ENCODE data around the gene ACBD6.
"Not testable (repeated sequence)": the region's sequence is repeated elsewhere in the genome, so short reads cannot be mapped to it uniquely, and the experiment has no call there.

ACBD6 gene

DNA sequence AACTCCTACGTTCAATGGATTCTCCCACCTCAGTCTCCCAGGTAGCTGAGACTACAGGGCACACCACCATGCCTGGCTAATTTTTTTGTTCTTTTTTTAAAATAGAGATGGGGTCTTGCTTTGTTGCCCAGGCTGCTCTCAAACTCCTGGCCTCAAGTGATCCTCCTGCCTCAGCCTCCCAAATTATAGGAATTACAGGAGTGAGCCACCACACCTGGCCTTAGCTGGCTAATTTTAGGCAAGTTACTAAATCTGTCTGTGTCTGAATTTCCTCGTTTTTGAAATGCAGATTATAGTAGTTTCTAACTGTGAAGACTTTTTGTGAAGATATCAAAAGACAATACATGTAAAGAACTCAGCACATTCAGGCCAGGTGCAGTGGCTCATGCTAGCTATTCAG lies 13.7 kb downstream of the ACBD6 start:
- no peak for DNase-seq (ENCODE audit: low read depth in 2 of 2)

DNA sequence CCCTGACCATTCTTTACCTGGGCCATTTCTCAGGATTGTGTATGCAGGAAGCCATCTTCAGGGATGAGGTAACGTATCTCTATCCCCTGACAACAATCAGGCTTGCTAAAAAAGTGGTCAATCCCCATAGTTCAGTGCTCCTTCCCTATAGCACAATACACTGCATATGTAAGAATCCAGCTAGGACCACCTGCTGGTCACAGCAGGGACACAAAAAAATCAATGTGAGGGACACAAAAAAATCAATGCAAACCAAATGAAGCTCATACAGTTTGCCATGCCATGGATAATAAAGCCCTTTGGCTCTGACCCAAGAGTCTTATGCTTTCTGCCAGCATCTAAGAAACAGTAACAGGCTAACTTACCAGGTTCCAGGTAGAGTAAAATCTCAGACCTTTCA lies 16.3 kb downstream of the ACBD6 start:
- no peak for DNase-seq (ENCODE audit: low read depth in 2 of 2)

DNA sequence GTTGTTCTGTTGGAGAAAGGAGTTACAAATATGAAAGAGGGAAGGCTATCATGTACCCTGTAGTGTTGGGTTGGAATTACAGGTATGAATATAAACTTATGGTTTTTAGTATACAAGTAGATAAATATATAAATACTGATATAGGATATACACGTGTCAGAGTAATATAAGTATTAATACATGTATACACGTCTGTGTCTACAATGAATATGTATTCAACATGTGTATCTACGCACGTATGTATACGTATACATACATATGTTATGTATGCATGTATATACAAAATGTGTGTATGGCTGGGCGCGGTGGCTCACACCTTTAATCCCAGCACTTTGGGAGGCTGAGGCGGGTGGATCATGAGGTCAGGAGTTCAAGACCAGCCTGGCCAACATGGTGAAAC lies 17.9 kb downstream of the ACBD6 start:
- DNase-seq (ENCODE audit: low read depth in 2 of 2) = no peak

DNA sequence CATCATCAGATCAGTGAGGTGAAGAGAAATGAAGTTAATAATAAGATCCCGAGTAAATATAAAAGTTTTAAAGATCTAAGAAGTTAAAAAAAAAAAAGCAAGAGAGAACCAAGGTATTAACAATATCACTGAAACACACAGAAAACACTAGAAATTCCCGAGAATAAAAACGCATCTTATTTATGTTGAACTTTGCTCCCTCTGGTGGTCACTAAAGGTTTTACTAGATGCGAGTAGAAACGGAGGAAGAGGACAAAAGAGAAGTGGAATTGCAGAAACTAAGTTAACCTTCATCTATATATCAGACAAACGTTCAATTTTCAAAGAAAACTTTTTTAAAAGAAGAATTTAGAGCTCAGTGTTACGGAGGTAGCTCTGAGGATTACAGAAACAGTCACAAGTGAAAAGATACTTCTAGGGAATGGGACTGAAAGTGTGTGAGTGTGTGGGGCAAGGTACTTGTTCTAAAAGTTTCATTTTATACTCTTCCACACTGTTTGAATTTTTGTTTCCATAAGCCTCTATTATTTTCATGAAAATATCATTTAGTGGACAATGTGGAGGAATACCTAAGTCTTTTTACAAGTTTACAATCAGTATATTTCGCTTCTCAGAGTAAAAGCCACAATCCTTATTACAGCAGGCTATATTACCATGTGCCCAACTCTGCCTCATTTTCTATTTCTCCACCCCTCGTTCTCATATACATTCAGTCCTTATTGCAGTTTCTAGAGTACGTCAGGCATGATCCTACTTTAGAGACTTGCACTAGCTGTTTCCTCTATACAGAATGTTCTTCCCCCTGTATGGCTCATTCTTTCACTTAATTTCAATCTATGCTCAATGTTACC lies 19.7 kb downstream of the ACBD6 start:
- no peak for DNase-seq (ENCODE audit: low read depth in 2 of 2)

DNA sequence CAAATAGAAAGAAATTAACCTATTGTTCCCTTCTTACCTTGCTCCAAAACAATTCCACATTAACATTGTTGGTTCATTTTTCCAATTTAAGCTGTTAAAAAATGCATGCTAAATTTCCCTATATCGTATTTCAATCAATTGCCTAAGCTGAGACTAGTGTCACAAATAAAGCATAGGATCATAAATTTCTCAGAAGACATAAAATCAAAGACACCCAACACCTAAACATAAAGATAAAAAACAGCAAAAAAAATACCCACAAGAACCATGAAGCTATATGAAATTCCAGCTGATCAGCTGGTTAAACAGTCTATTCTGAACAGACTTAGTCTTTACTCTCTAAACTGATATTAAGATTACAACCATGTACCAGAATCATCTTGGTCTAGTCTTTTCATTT lies 32.3 kb downstream of the ACBD6 start:
- no peak for DNase-seq (ENCODE audit: low read depth in 2 of 2)

DNA sequence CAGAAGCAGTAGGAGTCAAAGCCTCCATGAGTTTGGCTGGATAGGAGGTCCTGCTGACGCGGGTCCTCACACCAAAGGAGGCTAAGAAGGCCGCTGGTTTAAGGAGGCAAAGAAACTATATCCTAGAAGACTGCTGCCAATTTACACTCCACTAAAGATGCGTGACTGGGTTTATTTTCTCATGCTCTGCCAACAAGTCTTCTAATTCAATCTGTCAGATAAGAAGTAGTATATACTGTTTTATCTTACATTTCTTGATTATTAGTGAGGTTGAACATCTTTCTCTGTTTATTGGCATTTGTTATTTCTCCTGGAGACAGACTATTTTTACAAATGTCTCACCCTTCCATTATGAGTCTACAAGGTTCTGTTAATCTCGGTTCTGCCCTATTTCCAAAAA lies 34.1 kb downstream of the ACBD6 start:
- DNase-seq (ENCODE audit: low read depth in 2 of 2) = no peak

DNA sequence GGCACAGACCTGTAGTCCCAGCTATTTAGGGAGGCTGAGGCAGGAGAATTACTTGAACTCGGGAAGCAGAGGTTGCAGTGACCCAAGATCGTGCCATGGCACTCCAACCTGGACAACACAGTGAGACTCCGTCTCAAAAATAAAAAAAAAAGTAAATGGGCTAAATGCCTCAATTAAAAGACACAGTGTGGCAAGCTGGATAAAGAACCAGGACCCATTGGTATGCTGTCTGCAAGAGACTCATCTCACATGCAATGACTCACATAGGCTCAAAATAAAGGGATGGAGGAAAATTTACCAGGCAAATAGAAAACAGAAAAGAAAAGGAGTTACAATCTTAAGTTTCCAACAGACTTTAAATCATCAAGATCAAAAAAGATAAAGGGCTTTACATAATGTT lies 40.3 kb downstream of the ACBD6 start:
- DNase-seq (ENCODE audit: low read depth in 2 of 2) = no peak

DNA sequence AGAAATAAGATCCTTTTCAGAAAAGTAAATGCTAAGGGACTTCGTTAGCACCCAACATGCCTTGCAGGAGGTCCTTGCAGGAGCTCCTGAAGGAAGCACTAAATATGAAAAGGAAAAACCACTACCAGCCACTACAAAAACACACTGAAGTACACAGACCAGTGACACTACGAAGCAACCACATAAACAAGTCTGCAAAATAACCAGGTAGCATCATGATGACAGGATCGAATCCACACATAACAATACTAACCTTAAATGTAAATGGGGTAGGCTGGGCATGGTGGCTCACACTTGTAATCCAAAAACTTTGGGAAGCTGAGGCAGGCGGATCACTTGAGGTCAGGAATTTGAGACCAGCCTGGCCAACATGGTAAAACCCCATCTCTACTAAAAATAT lies 40.7 kb downstream of the ACBD6 start:
- not testable (repeated sequence) for DNase-seq (ENCODE audit: low read depth in 2 of 2)

DNA sequence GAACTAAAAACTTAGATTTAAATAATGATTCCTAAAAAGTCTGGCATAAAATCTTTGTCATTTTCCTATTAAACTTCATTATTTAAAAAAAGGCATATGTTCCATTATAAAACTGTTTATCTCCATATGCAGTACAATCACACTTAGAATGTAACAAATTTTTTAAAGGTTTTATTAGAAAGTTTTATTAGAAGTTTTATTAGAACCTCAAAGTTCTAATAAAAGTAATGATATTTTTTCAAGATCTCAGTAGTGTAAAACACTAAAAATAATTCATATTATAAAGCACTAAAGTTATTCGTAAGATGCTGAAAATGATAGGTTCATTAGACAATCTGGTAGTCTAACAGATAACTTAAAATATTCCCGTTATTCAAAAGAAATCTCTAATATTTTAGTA lies 43.6 kb downstream of the ACBD6 start:
- DNase-seq (ENCODE audit: low read depth in 2 of 2) = no peak

DNA sequence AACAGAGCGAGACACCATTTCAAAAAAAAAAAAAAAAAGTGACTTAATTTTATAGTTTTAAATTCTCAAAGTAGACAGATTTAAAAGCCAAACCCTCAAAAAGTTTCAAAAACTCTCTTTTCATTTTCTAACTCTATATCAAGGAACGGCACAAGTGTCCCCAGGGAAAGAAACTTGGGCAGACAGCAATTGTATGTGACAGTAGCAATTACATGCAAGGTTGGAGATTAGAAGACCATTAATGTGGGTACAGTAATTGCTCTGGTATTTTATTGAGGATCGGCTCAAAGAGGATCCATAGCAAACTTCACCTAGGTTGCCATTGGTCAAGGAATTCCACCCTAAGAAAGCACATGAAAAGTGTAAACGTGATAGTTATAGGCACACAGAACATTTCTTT lies 46.2 kb downstream of the ACBD6 start:
- no peak for DNase-seq (ENCODE audit: low read depth in 2 of 2)

DNA sequence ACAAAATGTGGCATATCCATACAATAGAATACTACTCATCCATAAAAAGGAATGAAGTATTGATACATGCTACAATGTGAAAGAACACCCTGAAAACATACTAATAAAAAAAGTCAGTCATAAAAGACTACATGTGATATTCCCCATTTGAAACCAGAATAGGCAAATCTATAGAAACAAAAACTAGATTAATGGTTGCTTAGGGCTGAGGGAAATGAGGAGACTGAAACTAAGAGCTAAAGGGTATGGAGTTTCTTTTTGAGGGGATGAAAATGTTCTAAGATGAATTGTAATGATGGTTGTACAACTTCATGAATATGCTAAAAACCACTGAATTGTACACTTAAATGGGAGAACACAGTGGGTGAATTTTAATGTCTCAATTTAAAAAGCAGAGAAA lies 50.9 kb downstream of the ACBD6 start:
- DNase-seq (ENCODE audit: low read depth in 2 of 2) = no peak

DNA sequence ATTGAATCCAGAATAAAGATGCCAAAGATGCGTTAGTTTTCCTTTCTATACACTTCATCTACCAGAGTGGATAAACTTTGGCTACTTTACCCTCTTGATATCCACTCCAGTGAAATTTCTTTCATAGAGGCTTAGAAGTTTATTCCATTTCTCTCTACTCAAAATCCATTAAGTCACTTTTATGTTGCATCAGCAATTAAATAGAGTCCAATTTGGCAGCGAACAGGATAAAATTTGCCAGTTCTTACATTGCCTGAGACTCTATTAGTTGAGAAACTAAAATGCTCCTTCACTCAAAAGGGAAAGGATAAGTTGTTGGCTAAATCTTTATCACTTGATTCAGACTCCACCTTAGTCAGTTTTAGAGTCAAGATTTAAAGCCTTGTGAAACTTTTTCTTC lies 57.9 kb downstream of the ACBD6 start:
- no peak for DNase-seq (ENCODE audit: low read depth in 2 of 2)

DNA sequence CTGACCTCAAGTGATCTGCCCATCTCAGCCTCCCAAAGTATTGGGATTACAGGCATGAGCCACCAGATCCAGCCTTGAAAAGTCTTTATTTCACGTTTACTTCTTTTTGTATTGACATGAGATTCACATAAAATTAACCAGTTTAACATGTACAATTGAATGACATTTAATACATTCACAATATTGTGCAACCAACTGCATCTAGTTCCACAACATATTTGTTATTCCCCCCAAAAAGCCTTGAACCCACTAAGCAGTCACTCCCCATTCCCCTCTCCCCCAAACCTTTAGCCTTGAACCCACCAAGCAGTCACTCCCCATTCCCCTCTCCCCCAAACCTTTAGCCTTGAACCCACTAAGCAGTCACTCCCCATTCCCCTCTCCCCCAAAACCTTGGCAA lies 62.0 kb downstream of the ACBD6 start:
- no peak for DNase-seq (ENCODE audit: low read depth in 2 of 2)

DNA sequence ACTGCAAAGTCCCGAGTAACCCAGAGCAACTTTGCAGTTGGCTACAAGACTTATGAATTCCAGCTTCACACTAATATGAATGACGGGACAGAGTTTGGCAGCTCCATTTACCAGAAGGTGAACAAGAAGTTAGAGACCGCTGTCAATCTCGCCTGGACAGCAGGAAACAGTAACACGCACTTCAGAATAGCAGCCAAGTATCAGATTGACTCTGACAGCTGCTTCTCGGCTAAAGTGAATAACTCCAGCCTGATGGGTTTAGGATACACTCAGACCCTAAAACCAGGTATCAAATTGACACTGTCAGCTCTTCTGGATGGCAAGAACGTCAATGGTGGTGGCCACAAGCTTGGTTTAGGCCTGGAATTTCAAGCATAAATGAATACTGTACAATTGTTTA lies 66.8 kb downstream of the ACBD6 start:
- no peak for DNase-seq (ENCODE audit: low read depth in 2 of 2)

DNA sequence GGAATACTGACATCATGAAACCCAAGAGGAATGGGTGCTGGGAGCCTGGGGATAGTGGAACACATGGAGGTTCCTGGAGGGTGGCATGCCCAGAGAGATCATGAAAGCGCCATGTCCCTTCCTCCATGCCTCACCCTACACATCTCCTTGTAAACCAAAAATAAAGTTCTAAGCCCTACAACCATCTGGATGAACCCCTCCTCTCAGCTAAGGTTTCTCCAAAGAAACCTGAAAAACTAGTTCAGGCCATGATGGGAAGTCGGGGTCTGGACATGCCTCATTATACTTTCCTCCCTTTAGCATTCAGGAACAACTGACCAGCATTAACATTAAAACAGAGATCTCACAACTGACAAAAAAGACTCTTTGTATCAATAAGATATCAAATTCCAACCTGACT lies 68.5 kb downstream of the ACBD6 start:
- no peak for DNase-seq (ENCODE audit: low read depth in 2 of 2)

DNA sequence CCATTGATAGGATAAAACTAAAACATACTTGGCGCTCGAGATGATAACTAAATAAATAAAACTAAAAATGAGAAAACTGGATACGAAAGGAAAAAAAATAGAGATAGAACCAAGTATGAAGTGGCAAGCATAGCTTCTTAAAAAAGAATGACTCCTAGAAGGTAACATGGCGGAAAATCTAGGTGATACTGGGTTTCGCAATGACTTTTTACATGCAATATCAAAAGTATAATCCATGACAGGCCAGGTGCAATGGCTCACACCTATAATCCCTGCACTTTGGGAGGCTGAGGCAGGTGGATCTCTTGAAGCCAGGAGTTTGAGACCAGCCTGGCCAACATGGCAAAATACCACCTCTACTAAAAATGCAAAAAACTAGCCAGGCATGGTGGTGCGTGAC lies 70.7 kb downstream of the ACBD6 start:
- DNase-seq (ENCODE audit: low read depth in 2 of 2) = no peak

DNA sequence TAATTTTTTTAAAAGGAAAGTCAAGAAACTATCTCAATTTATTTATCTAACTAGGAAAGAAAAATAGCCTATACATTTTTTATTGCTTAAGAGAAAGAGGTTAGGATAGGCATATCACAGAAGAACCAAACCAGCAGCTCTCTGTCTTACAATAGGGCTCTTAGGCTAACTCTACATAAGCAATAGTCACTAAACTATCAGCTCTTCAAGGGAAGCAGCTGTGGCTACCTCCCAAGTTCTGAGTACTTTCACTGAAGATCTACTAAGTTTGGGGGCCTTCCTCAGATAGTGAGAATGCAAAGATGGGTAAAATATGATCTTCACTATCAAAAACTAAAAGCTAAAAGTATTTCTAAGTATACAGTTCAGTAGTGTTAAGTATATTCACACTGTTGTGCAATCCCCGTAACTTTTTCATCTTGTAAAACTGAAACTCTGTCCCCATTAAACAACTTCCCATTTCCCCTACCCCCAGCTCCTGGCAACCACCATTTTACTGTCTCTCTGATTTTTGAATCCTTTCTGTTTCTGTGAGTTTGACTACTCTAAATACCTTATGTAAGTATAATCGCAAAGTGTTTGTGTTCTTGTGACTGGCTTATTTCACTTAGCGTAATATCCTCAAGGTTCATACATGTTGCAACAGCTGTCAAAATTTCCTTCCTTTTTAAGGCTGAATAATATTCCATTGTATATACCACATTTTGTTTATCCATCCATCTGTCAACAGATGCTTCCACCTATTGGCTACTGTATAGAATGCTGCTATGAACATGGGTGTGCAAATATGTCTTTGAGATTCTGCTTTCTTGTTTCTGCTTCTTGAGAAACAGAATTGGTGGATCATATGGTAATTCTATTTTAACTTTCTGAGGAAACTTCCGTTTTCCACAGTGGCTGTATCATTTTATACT lies 73.3 kb downstream of the ACBD6 start:
- no peak for DNase-seq (ENCODE audit: low read depth in 2 of 2)

DNA sequence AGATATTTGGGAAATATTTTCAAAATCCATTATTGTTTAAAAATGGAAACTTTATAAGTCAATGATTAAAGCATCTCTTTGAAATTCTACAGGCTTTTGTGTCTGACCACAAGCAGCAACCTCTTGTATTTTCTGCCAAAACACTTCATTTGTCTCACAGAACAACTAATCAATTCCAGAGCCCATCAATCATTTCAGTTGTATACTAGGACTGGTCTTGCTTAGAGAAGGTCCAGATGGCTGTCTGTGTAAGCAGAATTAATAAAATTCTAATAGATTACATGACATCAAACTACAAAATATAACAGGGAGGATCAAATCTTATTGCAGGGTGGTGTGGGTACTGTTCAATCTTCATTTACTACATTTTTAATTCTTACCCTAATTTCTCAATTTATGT lies 76.4 kb downstream of the ACBD6 start:
- no peak for DNase-seq (ENCODE audit: low read depth in 2 of 2)

DNA sequence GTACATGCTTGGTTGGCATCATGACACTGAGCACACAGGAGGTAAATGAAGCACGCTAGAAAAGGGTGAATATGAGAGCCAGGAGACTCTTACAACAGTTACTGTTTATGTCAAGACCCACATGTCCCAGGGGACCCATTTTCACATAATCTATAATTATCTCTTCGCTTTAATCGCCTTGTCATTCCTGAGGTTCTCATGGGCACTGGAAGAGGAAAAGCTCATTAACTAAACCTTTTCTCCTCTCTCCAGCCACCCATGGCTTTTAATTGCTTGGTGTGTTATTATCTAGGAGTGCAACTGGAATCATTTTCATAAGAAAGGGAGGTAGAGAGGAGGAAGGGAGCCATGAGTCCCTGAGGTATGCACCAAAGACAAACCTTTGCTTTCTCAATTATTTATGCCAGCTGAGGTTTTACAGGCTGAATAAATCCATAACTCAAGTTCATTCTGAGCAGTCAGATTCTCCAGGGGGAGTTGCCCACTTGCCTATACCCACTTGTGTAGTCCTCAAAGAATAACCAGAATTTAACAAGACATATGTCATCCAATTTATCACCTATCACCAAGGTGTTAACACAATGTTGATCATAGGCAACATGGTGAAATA lies 77.4 kb downstream of the ACBD6 start:
- DNase-seq (ENCODE audit: low read depth in 2 of 2) = no peak

DNA sequence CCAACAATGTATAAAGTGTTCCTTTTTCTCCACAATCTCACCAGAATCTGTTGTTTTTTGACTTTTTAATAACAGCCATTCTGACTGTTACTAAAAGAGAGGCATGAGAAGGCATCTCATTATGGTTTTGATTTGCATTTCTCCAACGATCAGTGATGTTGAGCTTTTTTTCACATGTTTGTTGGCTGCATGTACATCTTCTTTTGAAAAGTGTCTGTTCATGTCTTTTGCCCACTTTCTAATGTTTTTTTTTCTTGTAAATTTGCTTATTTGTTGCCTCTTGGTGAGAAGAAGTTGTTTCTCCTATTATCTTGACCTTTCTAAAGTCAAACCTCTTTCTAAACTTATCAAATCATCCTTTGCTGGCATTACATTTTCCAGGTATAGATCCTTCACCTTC lies 80.8 kb downstream of the ACBD6 start:
- DNase-seq (ENCODE audit: low read depth in 2 of 2) = no peak

DNA sequence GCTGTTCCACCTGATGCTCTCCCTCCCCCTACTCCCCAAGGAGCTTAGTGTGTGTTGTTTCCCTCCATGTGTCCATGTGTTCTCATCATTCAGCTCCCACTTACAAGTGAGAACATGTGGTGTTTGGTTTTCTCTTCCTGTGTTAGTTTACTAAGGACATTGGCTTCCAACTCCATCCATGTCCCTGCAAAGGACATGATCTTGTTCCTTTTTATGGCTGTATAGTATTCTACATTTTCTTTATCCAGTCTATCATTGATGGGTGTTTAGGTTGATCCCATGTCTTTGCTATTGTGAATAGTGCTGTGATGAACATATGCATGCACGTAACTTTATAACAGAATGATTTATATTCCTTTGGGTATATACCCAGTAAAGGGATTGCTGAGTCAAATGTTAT lies 81.2 kb downstream of the ACBD6 start:
- not testable (repeated sequence) for DNase-seq (ENCODE audit: low read depth in 2 of 2)

DNA sequence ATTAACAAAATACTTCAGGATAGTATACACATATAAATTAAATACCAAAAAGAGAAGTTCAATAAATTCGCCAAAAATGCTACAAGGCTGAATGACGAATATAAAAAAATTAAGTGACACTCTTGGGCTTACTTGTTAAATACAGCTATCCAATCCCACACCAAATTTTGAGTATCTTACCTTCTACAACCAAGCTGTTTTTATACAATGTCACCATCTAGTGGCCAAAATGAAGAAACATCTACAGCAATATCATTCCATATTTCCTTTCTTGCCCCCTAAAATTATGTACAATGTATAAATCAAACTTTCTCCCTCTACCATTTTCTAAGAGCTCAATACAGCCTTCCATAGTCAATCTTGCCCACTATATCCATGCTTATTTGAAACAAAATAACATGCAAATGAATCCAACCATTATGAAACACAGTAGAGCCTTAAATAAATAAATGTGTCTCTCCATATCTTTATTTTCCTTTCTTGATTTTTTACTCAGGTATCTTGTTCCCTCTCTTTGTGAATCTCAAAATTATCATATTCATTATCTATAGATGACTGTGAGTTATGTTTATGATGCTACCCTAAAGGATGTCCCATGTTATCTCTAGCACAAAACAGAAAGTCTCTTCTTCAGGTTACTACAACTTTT lies 86.3 kb downstream of the ACBD6 start:
- DNase-seq (ENCODE audit: low read depth in 2 of 2) = no peak

Data from activated CD8-positive, alpha-beta memory T cell treated with anti-CD3 and anti-CD28 coated beads for 4 hours (primary cell).